ENCODE measurements around the gene HDAC9.

GRCh38 chr7:18786796-18787195 lies 291.2 kb downstream of the HDAC9 start:
- TF ChIP-seq CTCF (conservative IDR thresholded peaks at IDR 0.05; ENCODE audit: low read depth, low read length) (no peak), EZH2 (IDR thresholded peaks at IDR 0.05; ENCODE audit: borderline replicate concordance, low read depth, low read length, poor library complexity, severe bottlenecking) (no peak)
